Stimulated activated CD4-positive, alpha-beta T cell treated with anti-CD3 and anti-CD28 coated beads, Interleukin-12 subunit alpha, Interleukin-12 subunit beta, amount 100 ng/mL, for 48 hours (primary cell): ENCODE measurements around the gene MESP2.
A peak's percentile ranks its signal among the peaks of the same experiment; 100 is the strongest.
"Not testable (repeated sequence)": the region's sequence is repeated elsewhere in the genome, so short reads cannot be mapped to it uniquely, and the experiment has no call there.

Source experiments
- DNase-seq, 3 donors: peaks; one replicate each; pipeline ENCODE4 v3.0.0-alpha.2; 2020; ENCODE audit warnings: low read depth in 2 of 3, low spot score in 1 of 3

The MESP2 gene

GRCh38 chr15:89777782-89778380 is 1.7 kb downstream of the MESP2 start:
- no peak for DNase-seq

- no peak for DNase-seq
These were observed 2.7 kb downstream of the MESP2 start for GRCh38 chr15:89778861-89779260.

- DNase-seq, result no peak
These were observed 4.5 kb downstream of the MESP2 start for GRCh38 chr15:89780601-89781000.

- DNase-seq, result peak in 2 of 3 donors; percentile 10 to 19
These were observed 4.9 kb downstream of the MESP2 start for GRCh38 chr15:89781055-89781454.

- DNase-seq, result no peak
These were observed 5.9 kb downstream of the MESP2 start for GRCh38 chr15:89781891-89782618.

- DNase-seq, result not testable (repeated sequence)
These were observed 6.5 kb downstream of the MESP2 start for GRCh38 chr15:89782619-89782950.

- no peak for DNase-seq
These were observed 7.2 kb downstream of the MESP2 start for GRCh38 chr15:89783111-89783860.

GRCh38 chr15:89783861-89784685 is 7.9 kb downstream of the MESP2 start:
- no peak for DNase-seq

- DNase-seq, result no peak
These were observed 8.5 kb downstream of the MESP2 start for GRCh38 chr15:89784686-89784960.

GRCh38 chr15:89785064-89785773 is 9.1 kb downstream of the MESP2 start:
- no peak for DNase-seq

GRCh38 chr15:89785774-89786140 is 9.6 kb downstream of the MESP2 start:
- DNase-seq, result no peak

GRCh38 chr15:89787944-89788343 is 11.8 kb downstream of the MESP2 start:
- no peak for DNase-seq

GRCh38 chr15:89788585-89788984 is 12.5 kb downstream of the MESP2 start:
- not testable (repeated sequence) for DNase-seq

- no peak for DNase-seq
These were observed 14.1 kb downstream of the MESP2 start for GRCh38 chr15:89790206-89790605.

- no peak for DNase-seq
These were observed 14.5 kb downstream of the MESP2 start for GRCh38 chr15:89790661-89791060.

GRCh38 chr15:89792106-89792805 is 16.1 kb downstream of the MESP2 start:
- DNase-seq, result no peak

- DNase-seq, result no peak
These were observed 18.6 kb downstream of the MESP2 start for GRCh38 chr15:89794627-89795241.

GRCh38 chr15:89795996-89796395 is 19.9 kb downstream of the MESP2 start:
- DNase-seq, result no peak

- DNase-seq, result no peak
These were observed 21.6 kb downstream of the MESP2 start for GRCh38 chr15:89797678-89798201.
